GM12878 (cell line): ENCODE results near the gene CCL19. TPM values are rescaled to one million over a fixed set of nuclear protein-coding genes. Genes with fewer than 3 reads are reported as not detected.

Experiments
- ATAC-seq: fragments of 200-7000 bp; cut with Tn5 transposase; 3 replicates; pipeline ENCODE4 v1.9.1; 2020; ENCODE audit warnings: mild to moderate bottlenecking, moderate library complexity
- BruUV-seq: library from RNA; stranded (reverse); fragments of 400-500 nt; replicated peaks from 2 replicates; lab custom pipeline; 2021; lab: Mats Ljungman, UMichigan
- CTCF ChIA-PET: fragments of 300-600 bp; sonication (Branson Sonifier 250); formaldehyde crosslinking; extraction: SDS; loops from one replicate; lab custom pipeline; 2021; ENCODE audit warnings: inconsistent platforms; lab: Yijun Ruan, JAX
- POLR2A ChIA-PET: fragments of 350-600 bp; formaldehyde crosslinking; extraction: SDS; loops from one replicate; lab custom pipeline; 2021; ENCODE audit warnings: inconsistent platforms; lab: Charles Lee
- RAD21 ChIA-PET: fragments of 300-600 bp; sonication (Branson Sonifier 250); formaldehyde crosslinking; loops from one replicate; lab custom pipeline; 2023; ENCODE audit warnings: antibody characterized with exemption; ENCODE audit not compliant: unreplicated experiment; lab: Charles Lee
- SMC1A ChIA-PET: fragments of 300-600 bp; sonication (Branson Sonifier 250); formaldehyde crosslinking; loops from one replicate; lab custom pipeline; 2023; ENCODE audit not compliant: unreplicated experiment, uncharacterized antibody; lab: Charles Lee
- DNase-seq: peaks from one replicate; pipeline ENCODE4 v3.0.0-alpha.2; 2011; ENCODE audit warnings: low read depth, low spot score
- FAIRE-seq: peaks from 3 replicates; lab custom pipeline; 2011; peaks lifted over from hg19 to GRCh38; lab: Jason Lieb, UNC
- H2AFZ ChIP-seq: 2 replicates; pipeline ENCODE4 v1.6.0; 2011; ENCODE audit warnings: low read depth, low read length, control low read depth; ENCODE audit not compliant: control insufficient read depth
- H3K27ac ChIP-seq: 2 replicates; pipeline ENCODE4 v1.5.1; 2011; ENCODE audit warnings: control low read depth; ENCODE audit not compliant: control insufficient read depth, insufficient read depth
- H3K27me3 ChIP-seq, 2 experiments: replicated peaks in 1 of 2; 2 replicates each; pipeline versions ENCODE4 v1.6.0 to v1.6.1; 2011; ENCODE audit warnings: low read length in 1 of 2; ENCODE audit not compliant: control insufficient read depth in 2 of 2, insufficient read depth in 2 of 2
- H3K36me3 ChIP-seq, 2 experiments: 2 replicates each; pipeline ENCODE4 v1.5.1; 2011; ENCODE audit warnings: low read length in 1 of 2; ENCODE audit not compliant: control insufficient read depth in 2 of 2, insufficient read depth in 2 of 2
- H3K4me1 ChIP-seq: 2 replicates; pipeline ENCODE4 v1.6.1; 2011; ENCODE audit warnings: mild to moderate bottlenecking, low read length, moderate library complexity, mixed read lengths; ENCODE audit not compliant: control insufficient read depth, insufficient read depth
- H3K4me2 ChIP-seq: 2 replicates; pipeline ENCODE4 v1.6.0; 2011; ENCODE audit warnings: control low read depth; ENCODE audit not compliant: control insufficient read depth, insufficient read depth
- H3K4me3 ChIP-seq: fragments of 200-600 bp; sonication (generic); 2 replicates; pipeline ENCODE4 v1.5.1; 2016
- H3K79me2 ChIP-seq: 2 replicates; pipeline ENCODE4 v1.6.0; 2011; ENCODE audit warnings: low read length; ENCODE audit not compliant: control insufficient read depth, insufficient read depth
- H3K9ac ChIP-seq: 2 replicates; pipeline ENCODE4 v1.8.0; 2011; ENCODE audit warnings: low read length, control low read depth, mixed read lengths; ENCODE audit not compliant: control insufficient read depth, insufficient read depth
- H3K9me3 ChIP-seq: replicated peaks from 3 replicates; pipeline ENCODE4 v1.5.1; 2011; ENCODE audit warnings: mild to moderate bottlenecking, low read length; ENCODE audit not compliant: control insufficient read depth, insufficient read depth
- H4K20me1 ChIP-seq: 2 replicates; pipeline ENCODE4 v1.6.0; 2011; ENCODE audit not compliant: control insufficient read depth, insufficient read depth
- CHD1 ChIP-seq: IDR thresholded peaks from 2 replicates; pipeline ENCODE4 v1.6.1; 2012; ENCODE audit warnings: low read depth, low read length, improper control_type of control experiment
- CTCF ChIP-seq, 3 experiments: IDR thresholded peaks in 2 of 3; conservative IDR thresholded peaks in 1 of 3; 2 replicates each; pipeline ENCODE4 v1.5.1; 2011; ENCODE audit warnings: low read depth in 3 of 3, low read length in 3 of 3, mild to moderate bottlenecking in 3 of 3, control low read depth in 2 of 3, moderate library complexity in 2 of 3, inconsistent platforms in 1 of 3, mixed read lengths in 1 of 3; ENCODE audit not compliant: control insufficient read depth in 2 of 3, insufficient read depth in 1 of 3; ENCODE audit errors: extremely low read depth in 1 of 3
- ELK1 ChIP-seq: IDR thresholded peaks from 2 replicates; pipeline ENCODE4 v1.6.1; 2012; ENCODE audit warnings: low read depth, low read length, improper control_type of control experiment
- LARP7 ChIP-seq: fragments of 450-650 bp; IDR thresholded peaks from 2 replicates; pipeline ENCODE4 v1.6.1; 2017; ENCODE audit warnings: mild to moderate bottlenecking
- NR2C1 ChIP-seq: fragments of 450-650 bp; IDR thresholded peaks from 2 replicates; pipeline ENCODE4 v1.6.1; 2017; ENCODE audit warnings: antibody characterized with exemption, mild to moderate bottlenecking, moderate library complexity
- POLR2A ChIP-seq: IDR thresholded peaks from 2 replicates; pipeline ENCODE4 v1.6.1; 2011; ENCODE audit warnings: low read depth, mild to moderate bottlenecking, low read length
- RAD21 ChIP-seq: IDR thresholded peaks from 2 replicates; pipeline ENCODE4 v1.6.1; 2011; ENCODE audit warnings: mild to moderate bottlenecking, low read depth, low read length, moderate library complexity; ENCODE audit not compliant: insufficient read depth
- SMARCA5 ChIP-seq: fragments of 450-650 bp; IDR thresholded peaks from 2 replicates; pipeline ENCODE4 v1.6.1; 2017; ENCODE audit warnings: mild to moderate bottlenecking
- SMC3 ChIP-seq: IDR thresholded peaks from 2 replicates; pipeline ENCODE4 v1.6.1; 2011; ENCODE audit warnings: low read length, improper control_type of control experiment, borderline replicate concordance
- ZBED1 ChIP-seq: IDR thresholded peaks from 2 replicates; pipeline ENCODE4 v1.6.1; 2016; ENCODE audit warnings: borderline replicate concordance
- ZNF622 ChIP-seq: fragments of 450-650 bp; IDR thresholded peaks from 2 replicates; pipeline ENCODE4 v1.6.1; 2017; ENCODE audit warnings: mild to moderate bottlenecking, inconsistent platforms
- WGBS: methylation state at CpG from one replicate; pipeline ENCODE4 v1.1.6; 2016; ENCODE audit warnings: low lambda C conversion rate; ENCODE audit not compliant: insufficient replicate concordance, insufficient coverage; ENCODE audit errors: missing lambda C conversion rate; 5-methylcytosine and 5-hydroxymethylcytosine counted together
- in situ Hi-C: fragments of 300-500 bp; cut with MboI; formaldehyde crosslinking; loops from 9 replicates; pipeline ENCODE4 v1.14.3; 2018; ENCODE audit warnings: mixed read lengths
- intact Hi-C: fragments of 100-400 bp; cut with micrococcal nuclease; formaldehyde crosslinking; loops from one replicate; pipeline ENCODE4 v1.14.2; 2022; ENCODE audit not compliant: unreplicated experiment
- polyA plus RNA-seq, 11 experiments: library from polyadenylated mRNA; depleted of rRNA in 4 of 11; unstranded in 6 of 11; stranded (reverse) in 5 of 11; fragments of >200 nt; fragmentation: Nextera tagmentation in 4 of 11; fragmentation: Illumina TruSeq in 1 of 11; extraction: Ambion mirVana in 4 of 11; extraction: Trizol in 1 of 11; gene quantifications; 1 replicate in 1 of 11; 2 replicates in 10 of 11; pipeline versions ENCODE4 v1.2.1 to v1.2.3, GENCODE V29; 2011 to 2016; ENCODE audit warnings: inconsistent platforms in 2 of 11, missing spikeins in 2 of 11, low read depth in 1 of 11
- total RNA-seq, 4 experiments: library from RNA; depleted of rRNA in 3 of 4; stranded (reverse); fragments of >200 nt in 3 of 4; fragmentation: Illumina TruSeq in 1 of 4; extraction: Trizol in 1 of 4; gene quantifications; 2 replicates each; pipeline versions ENCODE4 v1.2.1 to v1.2.3, GENCODE V29; 2013 to 2021

Gene CCL19
- total and polyA plus RNA-seq, 10 of the 15 experiments (the other 5 are each of a cell fraction or from before 2014, with no cell fraction given) = 0.42 to 0.69 TPM; not detected in 8

DNA sequence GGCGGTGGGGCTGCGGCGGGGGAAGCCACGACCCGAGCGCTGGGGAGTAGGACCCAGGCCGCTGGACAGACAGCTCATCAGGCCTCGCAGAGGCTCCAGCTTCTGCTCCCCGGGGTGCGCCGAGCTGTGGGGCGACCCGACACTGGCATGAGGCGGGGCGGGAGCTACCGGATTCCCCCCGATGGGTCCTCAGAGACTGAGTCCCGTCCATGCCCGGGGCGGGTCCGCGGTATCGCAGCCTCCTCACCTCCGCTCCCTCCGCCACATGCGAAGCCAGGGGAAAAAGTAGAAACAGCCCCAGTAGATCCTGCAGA is 26.1 kb downstream of the CCL19 start:
- H3K79me2 ChIP-seq = no peaks in the 10 kb centered on the region
- CTCF ChIA-PET = interaction anchor here (0.5 to 3.2 kb wide), 13 partner anchors 9 to 1620 kb away, joined by 3 to 23 read pairs (median 3); partner anchors contain the start of genes GALT, MYORG and SIGMAR1
- SMC1A ChIA-PET = interaction anchor here (0.7 to 1.1 kb wide), 2 partner anchors 18 to 21 kb away, joined by 3 read pairs; no protein-coding TSS in a partner anchor
- DNase-seq = no peak
- in situ Hi-C loops = no loop called here
- POLR2A ChIA-PET = interaction anchor here (0.6 kb wide), 1 partner anchor 406 kb away, joined by 5 read pairs; no protein-coding TSS in a partner anchor
- intact Hi-C loops = no loop called here
- H3K4me3 ChIP-seq = peak overlapping the region; percentile 97
- no TSS peak for BruUV-seq
- no peaks in the 10 kb centered on the region; the same call in 2 of the 3 replicates for H3K9me3 ChIP-seq
- H3K36me3 ChIP-seq = no peaks in the 10 kb centered on the region
- FAIRE-seq = no peak
- H3K9ac ChIP-seq = peak overlapping the region; percentile 39; the same call in 1 of the 2 replicates
- H3K4me1 ChIP-seq = peaks cover 9% of the 10 kb centered on the region
- TF ChIP-seq NR2C1 (0 out of 2 replicates have a peak, but pooled peaks have one; percentile 21), POLR2A (no peak), LARP7 (0 out of 2 replicates have a peak, but pooled peaks have one; percentile 2)
- no peaks in the 10 kb centered on the region for H3K27me3 ChIP-seq
- no peaks in the 10 kb centered on the region for H4K20me1 ChIP-seq
- peak; percentile 35 for ATAC-seq
- 3% methylated on average over 15 of the region's 26 CpGs for WGBS
- peak overlapping the region; percentile 87 for H2AFZ ChIP-seq
- H3K4me2 ChIP-seq = peak overlapping the region; percentile 96
- RAD21 ChIA-PET = interaction anchor here (0.9 to 1.7 kb wide), 3 partner anchors 27 to 44 kb away, joined by 3 to 7 read pairs (median 5); partner anchors contain the start of genes DCTN3 and SIGMAR1
- no peak overlapping the region for H3K27ac ChIP-seq

GRCh38 chr9:34664281-34665066 is 26.6 kb downstream of the CCL19 start:
- ATAC-seq (peak; percentile 83), FAIRE-seq (peak; percentile 38), DNase-seq (no peak)
- intact Hi-C loops = no loop called here
- Histone ChIP-seq H3K4me3 (peak overlapping the region; percentile 97), H3K9ac (0 out of 2 replicates have a peak overlapping the region, but pooled peaks have one; percentile 20), H4K20me1 (no peaks in the 10 kb centered on the region), H3K79me2 (no peaks in the 10 kb centered on the region), H3K36me3 (no peaks in the 10 kb centered on the region), H3K4me2 (peak overlapping the region; percentile 96), H3K27ac (no peak overlapping the region), H3K4me1 (peaks cover 9% of the 10 kb centered on the region), H3K9me3 (no peaks in the 10 kb centered on the region; the same call in 2 of the 3 replicates), H3K27me3 (no peaks in the 10 kb centered on the region), H2AFZ (peak overlapping the region; percentile 87)
- CTCF ChIA-PET = interaction anchor here (0.5 to 3.2 kb wide), 13 partner anchors 8 to 1620 kb away, joined by 3 to 23 read pairs (median 4); partner anchors contain the start of genes GALT and SIGMAR1
- 1% methylated on average over 18 of the region's 18 CpGs for WGBS
- POLR2A ChIA-PET = interaction anchor here (0.6 to 1.4 kb wide), 2 partner anchors 44 to 407 kb away, joined by 3 to 5 read pairs; partner anchors contain the start of gene DCTN3
- in situ Hi-C loops = no loop called here
- RAD21 ChIA-PET = interaction anchor here (0.9 to 1.7 kb wide), 3 partner anchors 27 to 44 kb away, joined by 3 to 7 read pairs (median 5); partner anchors contain the start of genes DCTN3 and SIGMAR1
- TF ChIP-seq SMC3 (peak; percentile 37; the same call in 1 of the 2 replicates), ELK1 (no peak), LARP7 (0 out of 2 replicates have a peak, but pooled peaks have one; percentile 12), ZNF622 (no peak), CTCF (IDR thresholded peaks at IDR 0.05 in 2 of 3, conservative IDR thresholded peaks at IDR 0.05 in 1 of 3; ENCODE audit: control insufficient read depth in 2 of 3, extremely low read depth in 1 of 3, insufficient read depth in 1 of 3, low read depth in 3 of 3, low read length in 3 of 3) (peak; percentile 83 to 98 (median 98)), SMARCA5 (peak; percentile 34; the same call in 1 of the 2 replicates), CHD1 (no peak), ZBED1 (no peak), RAD21 (peak; percentile 47)
- SMC1A ChIA-PET = interaction anchor here (1.1 kb wide), 1 partner anchor 20 kb away, joined by 3 read pairs; no protein-coding TSS in a partner anchor
- no TSS peak for BruUV-seq
